Ureter (tissue), 1 donor: ENCODE data around the gene NPAP1. TPM values are rescaled to one million over a fixed set of nuclear protein-coding genes. Genes with fewer than 3 reads are reported as not detected.
"Not testable (repeated sequence)": the region's sequence is repeated elsewhere in the genome, so short reads cannot be mapped to it uniquely, and the experiment has no call there.

Source experiments
- DNase-seq: peaks from one replicate; pipeline ENCODE4 v3.0.0-alpha.2; 2020; ENCODE audit warnings: low spot score
- total RNA-seq: library from RNA; stranded (reverse); gene quantifications from one replicate; pipeline ENCODE4 v1.2.4, GENCODE V29; 2023
- donor health status: DM: yes; HTN: yes; CAD: no.

The NPAP1 gene
- total RNA-seq: 2.2 TPM

GRCh38 chr15:24675332-24676144 is at the start of gene NPAP1:
TSS of gene NPAP1 (plus strand) at chr15:24675775. CDS start at chr15:24675868, 93 bp downstream.
- DNase-seq: no peak

- no peak for DNase-seq
These were observed 48.1 kb upstream of the NPAP1 start for GRCh38 chr15:24627443-24627842.

DNA sequence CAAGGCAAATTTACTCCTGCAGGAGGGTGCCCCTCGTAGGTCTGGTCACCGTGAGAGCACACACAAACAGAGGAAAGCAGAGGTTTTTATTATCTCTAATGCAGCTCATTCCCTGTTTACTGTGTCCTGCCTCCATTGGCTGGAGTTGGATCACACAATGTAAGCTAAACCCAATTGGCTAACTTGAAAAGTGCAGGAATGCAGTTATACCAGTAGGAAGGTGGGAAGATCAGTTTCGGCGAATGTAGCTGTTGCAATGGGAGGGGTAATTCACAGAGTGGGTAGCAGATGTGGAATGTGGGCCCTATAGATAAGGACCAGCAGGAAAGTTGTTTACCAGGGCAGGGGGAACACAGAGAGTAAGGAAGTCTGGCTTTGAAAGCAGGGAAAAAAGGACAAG is 42.5 kb upstream of the NPAP1 start:
- no peak for DNase-seq

GRCh38 chr15:24639412-24639811 is 36.2 kb upstream of the NPAP1 start:
- not testable (repeated sequence) for DNase-seq

DNA sequence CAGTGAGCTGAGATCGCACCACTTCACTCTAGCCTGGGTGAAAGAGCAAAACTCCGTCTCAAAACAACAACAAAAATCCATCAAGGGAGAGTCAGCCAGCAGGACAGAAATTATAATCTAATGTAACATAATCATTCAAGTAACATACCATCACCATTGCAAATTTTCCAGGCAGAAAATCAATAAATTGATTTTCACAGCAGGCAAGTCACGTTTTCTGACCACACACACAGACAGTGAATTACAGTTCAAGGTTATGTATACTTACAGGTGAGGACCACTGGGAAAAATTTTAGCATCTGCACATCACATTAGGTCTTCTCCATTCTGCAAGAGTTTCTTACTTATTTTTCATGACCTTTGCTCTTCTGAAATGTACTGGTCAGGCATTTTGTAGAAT is 29.9 kb upstream of the NPAP1 start:
- DNase-seq: no peak

GRCh38 chr15:24659622-24660021 is 16.0 kb upstream of the NPAP1 start:
- no peak for DNase-seq

DNA sequence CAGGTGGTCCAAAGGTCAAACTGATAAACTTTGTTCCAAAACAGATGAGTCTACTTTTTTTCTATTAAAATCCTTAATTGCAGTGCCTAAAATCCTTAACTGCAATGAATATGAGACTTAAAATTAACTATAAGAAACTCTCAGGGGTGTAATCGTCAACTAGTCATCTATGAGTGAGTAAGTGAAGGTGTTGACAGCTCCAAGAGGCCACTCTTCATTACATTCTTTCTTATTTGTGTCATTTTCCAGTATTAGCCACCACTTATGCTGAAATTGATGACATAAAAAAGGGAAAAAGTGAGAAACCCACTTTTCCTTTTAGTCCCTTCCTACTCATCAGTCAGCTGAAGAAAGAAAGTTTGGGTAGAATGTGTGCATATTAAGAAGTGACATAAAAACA is 12.6 kb upstream of the NPAP1 start:
- DNase-seq: no peak

DNA sequence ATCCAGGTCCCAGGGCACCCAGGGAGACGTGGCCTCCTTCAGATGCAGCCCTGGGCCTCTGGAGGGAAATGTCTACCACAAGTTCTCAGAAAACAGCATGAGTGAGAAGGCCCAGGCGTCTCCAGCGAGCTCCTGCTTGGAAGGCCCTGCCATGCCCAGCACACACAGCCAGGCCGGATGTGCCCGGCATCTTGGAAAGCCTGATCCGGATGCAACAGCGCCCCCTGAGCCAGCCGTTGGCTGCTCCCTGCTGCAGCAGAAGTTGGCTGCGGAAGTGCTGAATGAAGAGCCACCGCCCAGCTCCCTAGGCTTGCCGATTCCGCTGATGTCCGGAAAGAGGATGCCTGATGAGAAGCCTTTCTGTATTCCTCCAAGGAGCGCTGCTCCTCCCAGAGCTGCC is 856 bp downstream of the NPAP1 start:
- DNase-seq: no peak

DNA sequence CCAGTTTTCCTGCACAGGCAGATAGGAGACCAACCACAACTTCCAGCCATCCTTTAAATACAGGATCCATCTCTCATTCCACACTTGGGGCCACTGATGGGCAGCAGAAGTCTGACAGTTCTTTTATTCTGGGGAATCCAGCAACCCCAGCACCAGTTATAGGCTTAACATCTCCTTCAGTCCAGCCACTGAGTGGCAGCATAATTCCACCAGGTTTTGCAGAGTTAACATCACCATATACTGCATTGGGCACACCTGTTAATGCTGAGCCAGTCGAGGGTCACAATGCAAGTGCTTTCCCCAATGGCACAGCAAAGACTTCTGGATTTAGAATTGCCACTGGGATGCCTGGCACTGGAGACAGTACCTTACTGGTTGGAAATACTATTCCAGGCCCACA is 2.9 kb downstream of the NPAP1 start:
- DNase-seq: no peak

DNA sequence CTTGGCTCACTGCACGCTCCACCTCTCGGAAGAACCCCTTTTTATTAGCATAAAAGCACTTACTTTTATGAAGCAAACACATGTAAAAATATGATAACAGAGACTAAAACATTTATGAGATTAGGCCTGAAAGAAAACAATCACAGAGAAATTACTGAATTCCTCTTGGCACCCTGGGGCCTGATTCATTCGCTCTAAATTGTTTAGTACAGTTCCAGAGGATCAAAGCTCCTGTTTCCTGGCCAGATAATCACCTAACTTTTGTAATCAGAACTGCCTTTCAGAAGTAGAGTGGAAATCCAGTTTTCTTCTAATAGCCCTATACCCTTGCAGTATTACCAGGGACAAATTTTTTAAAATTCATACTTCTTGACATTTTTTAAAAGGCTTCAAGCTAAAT is 6.4 kb downstream of the NPAP1 start:
- DNase-seq: no peak

DNA sequence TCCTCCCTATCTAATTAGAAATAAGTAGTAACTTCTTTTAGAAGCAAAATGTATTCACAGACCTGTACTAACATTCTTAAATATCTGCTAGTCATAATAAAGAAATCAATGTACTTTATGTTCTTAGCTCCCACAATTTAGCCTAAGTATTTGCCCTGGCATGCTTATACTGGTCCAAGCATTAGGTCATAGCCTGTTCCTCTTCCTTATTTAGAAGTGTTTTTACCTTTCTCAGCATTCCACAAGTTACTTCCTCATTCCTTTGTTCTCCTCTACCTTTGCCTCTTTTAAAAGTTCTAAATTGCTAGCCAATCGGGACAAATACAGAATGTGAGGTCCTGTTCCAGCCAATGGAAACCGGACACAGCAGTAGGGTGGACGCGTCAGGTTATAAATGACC is 7.3 kb downstream of the NPAP1 start:
- not testable (repeated sequence) for DNase-seq

DNA sequence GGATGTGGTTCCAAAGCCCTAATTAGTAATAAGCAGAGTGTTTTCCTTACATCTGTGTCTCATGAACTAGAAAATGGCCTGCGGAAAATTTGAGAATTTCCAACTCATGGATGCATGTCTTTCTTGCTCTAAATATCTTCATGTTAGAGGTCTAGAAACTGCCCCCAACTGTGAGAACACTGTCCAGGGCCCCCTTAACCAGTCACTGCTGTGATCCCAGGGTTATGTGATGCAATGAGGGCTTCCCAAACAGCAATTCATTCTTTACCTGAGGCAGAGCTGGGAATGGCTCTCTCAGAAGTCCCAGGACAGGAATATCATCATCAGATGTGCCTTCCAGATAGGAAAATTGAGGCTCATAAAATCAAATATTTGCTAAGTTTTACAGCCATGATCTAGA is 8.2 kb downstream of the NPAP1 start:
- DNase-seq: no peak

- no peak for DNase-seq
These were observed 8.7 kb downstream of the NPAP1 start for GRCh38 chr15:24684313-24684712.

GRCh38 chr15:24696201-24696600 is 20.6 kb downstream of the NPAP1 start:
- DNase-seq: no peak

DNA sequence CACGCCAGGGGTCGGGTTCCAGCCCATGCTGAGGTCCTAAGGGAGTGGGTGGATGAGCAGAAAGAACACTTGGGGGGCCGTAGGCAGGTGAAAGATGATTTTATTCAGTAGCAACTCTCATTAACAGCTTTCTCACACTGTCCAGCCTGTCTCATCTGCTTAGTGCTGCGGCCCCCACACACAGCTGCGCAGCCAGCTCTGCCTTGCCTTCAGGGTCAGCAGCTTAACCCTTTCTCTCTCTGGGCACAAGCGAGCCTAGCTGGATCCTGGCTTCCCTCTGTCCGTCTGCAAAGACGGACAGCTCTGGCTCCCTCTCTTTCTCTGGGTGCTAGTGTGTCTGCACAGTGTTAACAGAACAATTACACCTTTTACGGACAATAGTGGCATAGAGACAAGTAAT is 21.3 kb downstream of the NPAP1 start:
- no peak for DNase-seq

DNA sequence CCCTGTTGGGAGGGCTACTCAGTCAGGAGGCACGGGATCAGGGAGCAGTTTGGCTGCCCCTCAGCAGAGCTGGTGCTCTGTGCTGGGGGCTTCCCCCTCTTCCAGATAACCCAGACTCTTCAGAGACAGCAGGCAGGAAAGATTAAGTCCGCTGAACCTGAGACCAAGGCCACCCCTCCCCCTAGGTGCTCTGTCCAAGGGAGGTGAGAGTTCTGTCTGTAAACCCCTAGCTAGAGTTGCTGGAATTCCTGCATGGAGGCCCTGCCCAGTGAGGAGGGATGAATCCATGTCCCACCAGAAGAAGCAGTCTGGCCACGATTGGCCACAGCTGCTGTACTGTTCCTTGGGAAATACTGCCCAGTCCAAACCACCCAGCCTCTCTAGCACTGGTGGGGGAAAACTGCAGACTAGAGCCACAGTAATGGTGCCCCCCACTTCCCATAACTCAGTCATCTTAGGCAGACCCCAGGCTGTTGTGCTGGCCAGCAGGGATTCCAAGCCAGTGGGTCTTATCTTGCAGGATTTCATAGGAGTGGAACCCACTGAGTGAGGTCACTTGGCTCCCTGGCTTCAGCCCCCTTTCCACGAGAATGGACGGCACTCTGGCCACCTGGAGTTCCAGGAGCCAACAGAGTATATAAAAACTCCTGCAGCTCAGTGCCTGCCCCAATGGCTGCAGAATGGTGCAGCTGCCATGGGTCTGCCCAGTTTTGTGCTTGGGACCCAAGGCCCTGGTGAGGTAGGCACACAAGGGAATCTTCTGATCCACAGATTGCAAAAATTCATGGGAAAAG is 42.9 kb downstream of the NPAP1 start:
- no peak for DNase-seq

DNA sequence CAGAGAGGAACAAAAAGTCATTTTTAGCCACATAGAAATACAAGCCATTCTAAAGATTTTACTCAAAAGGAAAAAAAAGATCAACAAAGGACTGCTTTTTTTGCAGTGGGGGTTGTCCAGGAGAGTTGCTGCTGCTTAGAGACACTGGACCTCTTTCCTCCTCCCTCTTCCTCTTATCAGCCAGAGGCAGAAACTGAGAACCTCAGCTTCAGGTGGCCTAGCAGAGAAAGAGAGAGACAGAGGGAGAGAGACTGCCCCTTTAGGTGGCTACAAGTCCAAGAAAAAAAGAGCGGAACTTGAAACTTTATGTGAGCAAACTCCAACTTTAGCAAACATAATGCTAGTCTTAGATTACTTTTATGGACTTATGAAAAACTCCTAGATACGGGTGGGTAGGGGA is 54.2 kb downstream of the NPAP1 start:
- no peak for DNase-seq
